K562 (cell line): ENCODE measurements around the gene MRPS6. TPM values are rescaled to one million over a fixed set of nuclear protein-coding genes. Genes with fewer than 3 reads are reported as not detected.

Source experiments
- BMI1 ChIP-seq: fragments of 150-350 bp; IDR thresholded peaks from 2 replicates; pipeline ENCODE4 v1.6.1; 2014; ENCODE audit warnings: low read length
- CBX2 ChIP-seq: fragments of 200-600 bp; sonication (generic); IDR thresholded peaks from one replicate; pipeline ENCODE4 v1.6.1; 2012; ENCODE audit warnings: mild to moderate bottlenecking, low read length, inconsistent platforms; ENCODE audit not compliant: insufficient read depth, poor library complexity, severe bottlenecking
- CEBPB ChIP-seq: fragments of 450-650 bp; IDR thresholded peaks from 2 replicates; pipeline ENCODE4 v1.6.1; 2016; ENCODE audit warnings: missing genetic modification characterization, missing compliant biosample characterization
- CHD1 ChIP-seq: fragments of 200-600 bp; sonication (generic); IDR thresholded peaks from one replicate; pipeline ENCODE4 v1.6.1; 2012; ENCODE audit warnings: mild to moderate bottlenecking, moderate library complexity, low read length, inconsistent platforms
- GABPB2 ChIP-seq: fragments of 250-450 bp; sonication (Bioruptor Pico); conservative IDR thresholded peaks from 2 replicates; pipeline ENCODE4 v1.5.1; 2021; ENCODE audit warnings: mild to moderate bottlenecking
- ID3 ChIP-seq, 2 experiments: fragments of 250-450 bp in 1 of 2; fragments of 450-650 bp in 1 of 2; sonication (Bioruptor Pico) in 1 of 2; IDR thresholded peaks; 2 replicates each; pipeline versions ENCODE4 v1.6.1 to v1.8.0; 2016 to 2021; ENCODE audit warnings: mild to moderate bottlenecking in 2 of 2, moderate library complexity in 2 of 2, missing compliant biosample characterization in 1 of 2, missing genetic modification characterization in 1 of 2
- IFI16 ChIP-seq: fragments of 250-450 bp; sonication (Bioruptor Pico); IDR thresholded peaks from 2 replicates; pipeline ENCODE4 v2.1.2; 2022; ENCODE audit warnings: mild to moderate bottlenecking, inconsistent platforms
- JUN ChIP-seq, 2 experiments: sonication (generic) in 1 of 2; formaldehyde crosslinking in 1 of 2; IDR thresholded peaks; 2 replicates each; pipeline versions ENCODE4 v1.6.1 to v1.8.0; 2012 to 2022; ENCODE audit warnings: borderline replicate concordance in 2 of 2, mild to moderate bottlenecking in 2 of 2, improper control_type of control experiment in 1 of 2, low read depth in 1 of 2, low read length in 1 of 2, missing genetic modification reagents in 1 of 2
- KDM5B ChIP-seq: fragments of 200-600 bp; sonication (generic); IDR thresholded peaks from 2 replicates; pipeline ENCODE4 v1.6.1; 2012; ENCODE audit warnings: low read depth, mild to moderate bottlenecking, moderate library complexity, low read length, control low read depth, inconsistent platforms; ENCODE audit not compliant: insufficient replicate concordance
- KLF6 ChIP-seq: fragments of 250-450 bp; sonication (Bioruptor Pico); IDR thresholded peaks from 2 replicates; pipeline ENCODE4 v1.4.0; 2020; ENCODE audit warnings: mild to moderate bottlenecking, moderate library complexity, borderline replicate concordance
- NRF1 ChIP-seq, 2 experiments: fragments of 450-650 bp; IDR thresholded peaks in 1 of 2; conservative IDR thresholded peaks in 1 of 2; 2 replicates each; pipeline ENCODE4 v1.6.1; 2014; ENCODE audit warnings: mild to moderate bottlenecking in 2 of 2
- PBX2 ChIP-seq, 2 experiments: IDR thresholded peaks in 1 of 2; conservative IDR thresholded peaks in 1 of 2; 2 replicates each; pipeline ENCODE4 v1.6.1; 2016; ENCODE audit warnings: low read depth in 2 of 2, mild to moderate bottlenecking in 1 of 2, missing compliant biosample characterization in 1 of 2, missing genetic modification characterization in 1 of 2, moderate library complexity in 1 of 2
- RNF2 ChIP-seq: sonication (generic); IDR thresholded peaks from 2 replicates; pipeline ENCODE4 v1.6.1; 2016
- SAFB2 ChIP-seq: fragments of 200-400 bp; formaldehyde crosslinking; IDR thresholded peaks from 2 replicates; pipeline ENCODE4 v1.6.1; 2018; ENCODE audit warnings: borderline replicate concordance, low read length, low read depth, moderate library complexity; ENCODE audit not compliant: severe bottlenecking
- THAP7 ChIP-seq: fragments of 250-450 bp; sonication (Bioruptor Pico); IDR thresholded peaks from 2 replicates; pipeline ENCODE4 v1.5.0; 2021
- THRB ChIP-seq: fragments of 450-650 bp; formaldehyde crosslinking; conservative IDR thresholded peaks from 2 replicates; pipeline ENCODE4 v1.4.0; 2022; ENCODE audit warnings: mild to moderate bottlenecking, missing genetic modification characterization
- ZNF224 ChIP-seq: sonication (generic); formaldehyde crosslinking; IDR thresholded peaks from 2 replicates; pipeline ENCODE4 v1.8.0; 2022; ENCODE audit warnings: mild to moderate bottlenecking, missing genetic modification reagents
- ZNF253 ChIP-seq: fragments of 250-450 bp; sonication (Bioruptor Pico); conservative IDR thresholded peaks from 2 replicates; pipeline ENCODE4 v1.6.1; 2021; ENCODE audit warnings: mild to moderate bottlenecking
- ZNF316 ChIP-seq: fragments of 450-650 bp; IDR thresholded peaks from 2 replicates; pipeline ENCODE4 v1.6.1; 2016
- ZNF354B ChIP-seq: fragments of 250-450 bp; sonication (Bioruptor Pico); IDR thresholded peaks from 2 replicates; pipeline ENCODE4 v1.4.0; 2020
- polyA plus RNA-seq, 8 experiments: library from polyadenylated mRNA; depleted of rRNA in 4 of 8; stranded (reverse) in 5 of 8; unstranded in 3 of 8; fragments of >200 nt; fragmentation: Nextera tagmentation in 2 of 8; fragmentation: Illumina TruSeq in 1 of 8; extraction: Ambion mirVana in 2 of 8; extraction: Trizol in 1 of 8; gene quantifications; 2 replicates each; pipeline versions ENCODE4 v1.2.1 to v1.2.3, GENCODE V29; 2011 to 2014; ENCODE audit warnings: inconsistent platforms in 1 of 8, missing spikeins in 1 of 8
- total RNA-seq, 7 experiments: library from RNA; depleted of rRNA in 6 of 7; stranded (reverse); fragments of >200 nt in 6 of 7; fragmentation: Illumina TruSeq in 2 of 7; extraction: Trizol in 2 of 7; gene quantifications; 2 replicates each; pipeline versions ENCODE4 v1.2.1 to v1.2.3, GENCODE V29; 2011 to 2021; ENCODE audit warnings: low replicate concordance in 1 of 7

MRPS6 gene
- total and polyA plus RNA-seq, 9 of the 15 experiments (the other 6 are each of a cell fraction or from before 2014, with no cell fraction given), result 26.1 to 72.0 (median 39.3) TPM

- TF ChIP-seq PBX2 (CRISPR knock-in tag; IDR thresholded peaks at IDR 0.05; ENCODE audit: low read depth), result no peak
- TF ChIP-seq PBX2 (tag; conservative IDR thresholded peaks at IDR 0.05; ENCODE audit: low read depth), result no peak
- no peak for TF ChIP-seq THRB
- TF ChIP-seq CHD1, result no peak
- no peak for TF ChIP-seq SAFB2
- TF ChIP-seq KLF6 (CRISPR knock-in tag), result no peak
- no peak for TF ChIP-seq ID3 (CRISPR knock-in tag; IDR thresholded peaks at IDR 0.05)
- TF ChIP-seq ID3 (tag; IDR thresholded peaks at IDR 0.05), result 0 out of 2 replicates have a peak, but pooled peaks have one; percentile 23
- no peak for TF ChIP-seq ZNF354B (CRISPR knock-in tag)
- TF ChIP-seq IFI16 (CRISPR knock-in tag), result no peak
- peak in 1 of 2 experiments; percentile 29; a peak in 1 of 4 replicates for TF ChIP-seq NRF1 (conservative IDR thresholded peaks at IDR 0.05 in 1 of 2, IDR thresholded peaks at IDR 0.05 in 1 of 2)
- TF ChIP-seq KDM5B, result no peak
- TF ChIP-seq BMI1, result no peak
- no peak for TF ChIP-seq ZNF224
- no peak for TF ChIP-seq ZNF316
- TF ChIP-seq GABPB2 (CRISPR knock-in tag), result no peak
- no peak for TF ChIP-seq RNF2
- no peak for TF ChIP-seq ZNF253 (CRISPR knock-in tag)
- TF ChIP-seq THAP7, result no peak
- TF ChIP-seq CBX2, result no peak
- no peak for TF ChIP-seq CEBPB (tag)
- 0 out of 2 replicates have a peak, but pooled peaks have one; percentile 19 for TF ChIP-seq JUN (IDR thresholded peaks at IDR 0.05; ENCODE audit: borderline replicate concordance, low read depth, low read length)
- no peak for TF ChIP-seq JUN (CRISPR knock-in tag; IDR thresholded peaks at IDR 0.05; ENCODE audit: borderline replicate concordance)
Observed at GRCh38 chr21:34061983-34062382, 11.4 kb upstream of the MRPS6 start (continued).
